CD8-positive, alpha-beta memory T cell (primary cell): ENCODE results near the gene CLDND2. TPM values are rescaled to one million over a fixed set of nuclear protein-coding genes. Genes with fewer than 3 reads are reported as not detected.

Experiments used
- CTCF ChIA-PET: fragments of 350-600 bp; sonication (Branson Sonifier 250); formaldehyde crosslinking; loops from one replicate; lab custom pipeline; 2021; ENCODE audit warnings: antibody characterized with exemption; lab: Charles Lee
- POLR2A ChIA-PET: fragments of 350-600 bp; sonication (Branson Sonifier 250); formaldehyde crosslinking; loops from one replicate; lab custom pipeline; 2021; ENCODE audit warnings: antibody characterized with exemption; lab: Charles Lee
- DNase-seq, 5 donors: peaks; one replicate each; pipeline versions ENCODE4 v3.0.0 to v3.0.0-alpha.2; 2020 to 2022; ENCODE audit warnings: mixed read lengths in 1 of 5
- H3K27ac ChIP-seq: one replicate; pipeline ENCODE4 v1.7.0; 2013; ENCODE audit warnings: low read depth, mild to moderate bottlenecking, low read length, moderate library complexity
- H3K27me3 ChIP-seq: 2 replicates; pipeline ENCODE4 v1.7.0; 2013; ENCODE audit warnings: low read length, mild to moderate bottlenecking; ENCODE audit not compliant: insufficient read depth, poor library complexity, severe bottlenecking
- H3K36me3 ChIP-seq: 2 replicates; pipeline ENCODE4 v1.7.0; 2013; ENCODE audit warnings: mild to moderate bottlenecking, low read length, moderate library complexity; ENCODE audit not compliant: insufficient read depth
- H3K4me1 ChIP-seq: 2 replicates; pipeline ENCODE4 v1.7.0; 2013; ENCODE audit warnings: mild to moderate bottlenecking, low read length, moderate library complexity; ENCODE audit not compliant: insufficient read depth
- H3K4me3 ChIP-seq: 2 replicates; pipeline ENCODE4 v1.7.0; 2013; ENCODE audit warnings: mild to moderate bottlenecking, low read length
- H3K9me3 ChIP-seq: 2 replicates; pipeline ENCODE4 v1.7.0; 2013; ENCODE audit warnings: mild to moderate bottlenecking, low read length
- H3K27ac Mint-ChIP-seq, 8 donors: one replicate each; pipeline ENCODE4 v1.8.0; 2020 to 2021; ENCODE audit warnings: mixed read lengths in 8 of 8, mild to moderate bottlenecking in 6 of 8, inconsistent platforms in 3 of 8, moderate library complexity in 3 of 8
- H3K27me3 Mint-ChIP-seq, 2 donors: one replicate each; pipeline ENCODE4 v1.8.0; 2020 to 2021; ENCODE audit warnings: mixed read lengths in 2 of 2, mild to moderate bottlenecking in 1 of 2, moderate library complexity in 1 of 2
- H3K36me3 Mint-ChIP-seq, 3 donors: one replicate each; pipeline ENCODE4 v1.8.0; 2020 to 2021; ENCODE audit warnings: mixed read lengths in 3 of 3, inconsistent platforms in 1 of 3, mild to moderate bottlenecking in 1 of 3
- H3K4me1 Mint-ChIP-seq, 3 donors: one replicate each; pipeline ENCODE4 v1.8.0; 2020 to 2021; ENCODE audit warnings: mixed read lengths in 3 of 3, inconsistent platforms in 1 of 3, mild to moderate bottlenecking in 1 of 3
- H3K4me3 Mint-ChIP-seq, 7 donors: one replicate each; pipeline ENCODE4 v1.8.0; 2020 to 2021; ENCODE audit warnings: mixed read lengths in 7 of 7, mild to moderate bottlenecking in 6 of 7, moderate library complexity in 4 of 7, inconsistent platforms in 2 of 7
- H3K9me3 Mint-ChIP-seq, 5 donors: one replicate each; pipeline ENCODE4 v1.8.0; 2020 to 2022; ENCODE audit warnings: mixed read lengths in 5 of 5, mild to moderate bottlenecking in 3 of 5, moderate library complexity in 2 of 5, inconsistent platforms in 1 of 5
- polyA plus RNA-seq: library from polyadenylated mRNA; unstranded; fragments of 300-500 nt; fragmentation: Illumina TruSeq; gene quantifications from one replicate; pipeline ENCODE4 v1.2.3, GENCODE V29; 2021
- total RNA-seq, 2 experiments: library from RNA; stranded (reverse); gene quantifications; one replicate each; pipeline ENCODE4 v1.2.3, GENCODE V29; 2021

CLDND2 gene
- total and polyA plus RNA-seq, 3 experiments from 2014 or later = 1.5 to 25.0 (median 24.9) TPM

DNA sequence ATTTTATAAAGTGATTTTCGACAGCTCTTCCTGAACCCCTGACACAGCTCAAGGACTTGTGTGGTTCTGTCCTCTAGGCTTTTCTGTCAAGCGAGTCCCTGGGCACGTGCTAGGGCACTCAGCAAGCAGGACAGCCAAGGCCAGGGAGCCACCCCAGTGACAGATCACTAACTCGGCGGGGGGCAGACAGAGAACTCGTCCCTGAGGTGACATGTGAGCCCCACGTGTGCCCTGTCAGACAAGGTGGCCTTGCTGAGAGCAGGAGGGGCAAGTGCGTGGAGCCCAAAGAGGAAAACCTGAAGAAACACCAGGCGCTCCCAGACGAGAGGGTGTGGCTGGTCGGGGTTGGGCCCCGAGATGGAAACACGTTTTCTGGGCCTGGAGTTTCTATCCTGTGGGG is 7.6 kb downstream of the CLDND2 start:
- H3K4me1 ChIP-seq = peaks cover 23% of the 10 kb centered on the region
- peak overlapping the region in 2 of 7 donors; percentile 26 to 36 for H3K4me3 Mint-ChIP-seq
- H3K27ac ChIP-seq = no peak overlapping the region
- H3K27ac Mint-ChIP-seq = no peak overlapping the region
- peaks cover 0 to 9% (median 0%) of the 10 kb centered on the region in 3 donors for H3K36me3 Mint-ChIP-seq
- H3K4me1 Mint-ChIP-seq = peaks cover 29 to 56% (median 45%) of the 10 kb centered on the region in 3 donors
- DNase-seq = peak in 1 of 5 donors; percentile 39
- no peak overlapping the region for H3K4me3 ChIP-seq
- ChIA-PET POLR2A (no interaction called here), CTCF (interaction anchor here (0.7 kb wide), 1 partner anchor 1225 kb away, joined by 3 read pairs; no protein-coding TSS in a partner anchor)
- H3K27me3 Mint-ChIP-seq = peaks cover 0 to 5% of the 10 kb centered on the region in 2 donors
- H3K9me3 ChIP-seq = no peaks in the 10 kb centered on the region
- no peaks in the 10 kb centered on the region for H3K27me3 ChIP-seq
- no peaks in the 10 kb centered on the region for H3K9me3 Mint-ChIP-seq
- no peaks in the 10 kb centered on the region for H3K36me3 ChIP-seq

DNA sequence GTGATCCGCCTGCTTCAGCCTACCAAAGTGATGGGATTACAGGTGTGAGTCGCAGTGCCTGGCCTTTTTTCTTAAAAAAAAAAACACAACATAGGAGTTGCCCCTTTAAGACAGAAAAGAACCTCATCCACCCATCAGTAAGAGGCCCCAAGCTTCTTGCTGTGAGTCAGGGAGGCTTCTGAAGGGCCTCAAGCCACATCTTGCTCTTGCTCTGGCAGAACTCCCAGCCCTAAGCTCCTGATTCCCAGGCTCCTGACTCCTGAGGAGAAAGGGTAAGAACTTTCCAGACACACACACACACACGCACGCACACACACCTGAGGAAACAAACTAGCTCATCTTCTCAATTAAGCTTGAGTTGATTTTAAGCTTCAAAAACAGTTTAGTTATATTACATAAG is 9.5 kb downstream of the CLDND2 start:
- Histone ChIP-seq H3K4me3 (no peak overlapping the region), H3K27me3 (no peaks in the 10 kb centered on the region), H3K4me1 (peaks cover 19% of the 10 kb centered on the region), H3K36me3 (no peaks in the 10 kb centered on the region), H3K9me3 (no peaks in the 10 kb centered on the region), H3K27ac (no peak overlapping the region)
- H3K27me3 Mint-ChIP-seq = peaks cover 0 to 4% of the 10 kb centered on the region in 2 donors
- POLR2A ChIA-PET = no interaction called here
- peaks cover 0 to 9% (median 0%) of the 10 kb centered on the region in 3 donors for H3K36me3 Mint-ChIP-seq
- no peaks in the 10 kb centered on the region for H3K9me3 Mint-ChIP-seq
- H3K27ac Mint-ChIP-seq = peak overlapping the region in 1 of 8 donors; percentile 61
- CTCF ChIA-PET = interaction anchor here (1.1 to 1.3 kb wide), 4 partner anchors 8 to 58 kb away, joined by 3 to 5 read pairs (median 4); partner anchors contain the start of gene SIGLEC10
- H3K4me3 Mint-ChIP-seq = no peak overlapping the region
- DNase-seq = no peak
- peaks cover 25 to 54% (median 45%) of the 10 kb centered on the region in 3 donors for H3K4me1 Mint-ChIP-seq

DNA sequence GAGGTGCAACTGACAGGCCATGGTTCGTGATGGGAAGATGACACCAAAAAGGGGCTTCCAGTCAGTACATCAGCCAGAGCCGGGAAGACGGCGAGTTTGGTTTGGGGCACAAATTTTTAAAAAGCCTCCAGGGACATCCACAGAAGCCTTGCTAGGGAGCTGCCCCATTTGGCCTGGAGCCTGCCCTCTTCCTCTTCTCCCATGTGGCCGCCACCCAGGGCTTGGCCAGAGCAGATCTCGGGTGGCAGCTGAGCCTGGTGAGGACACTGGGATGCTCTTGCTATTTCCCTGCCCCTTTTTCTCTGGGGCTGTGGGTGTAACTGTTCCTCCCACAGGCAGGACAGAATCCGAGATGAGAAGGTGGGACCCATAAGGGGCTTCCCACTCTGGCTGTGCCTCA is 10.9 kb downstream of the CLDND2 start:
- CTCF ChIA-PET = no interaction called here
- H3K27me3 ChIP-seq = no peaks in the 10 kb centered on the region
- H3K9me3 ChIP-seq = no peaks in the 10 kb centered on the region
- no peak overlapping the region for H3K27ac ChIP-seq
- Mint-ChIP-seq H3K27me3 (peaks cover 0 to 1% of the 10 kb centered on the region in 2 donors), H3K9me3 (no peaks in the 10 kb centered on the region), H3K27ac (peak overlapping the region in 2 of 8 donors; percentile 48 to 56), H3K4me1 (peaks cover 14 to 43% (median 33%) of the 10 kb centered on the region in 3 donors), H3K4me3 (no peak overlapping the region), H3K36me3 (peaks cover 0 to 11% (median 0%) of the 10 kb centered on the region in 3 donors)
- H3K4me1 ChIP-seq = peaks cover 17% of the 10 kb centered on the region
- no peak overlapping the region for H3K4me3 ChIP-seq
- DNase-seq = no peak
- POLR2A ChIA-PET = interaction anchor here (0.6 to 0.7 kb wide), 2 partner anchors 10 to 25 kb away, joined by 4 to 5 read pairs; no protein-coding TSS in a partner anchor
- H3K36me3 ChIP-seq = no peaks in the 10 kb centered on the region

DNA sequence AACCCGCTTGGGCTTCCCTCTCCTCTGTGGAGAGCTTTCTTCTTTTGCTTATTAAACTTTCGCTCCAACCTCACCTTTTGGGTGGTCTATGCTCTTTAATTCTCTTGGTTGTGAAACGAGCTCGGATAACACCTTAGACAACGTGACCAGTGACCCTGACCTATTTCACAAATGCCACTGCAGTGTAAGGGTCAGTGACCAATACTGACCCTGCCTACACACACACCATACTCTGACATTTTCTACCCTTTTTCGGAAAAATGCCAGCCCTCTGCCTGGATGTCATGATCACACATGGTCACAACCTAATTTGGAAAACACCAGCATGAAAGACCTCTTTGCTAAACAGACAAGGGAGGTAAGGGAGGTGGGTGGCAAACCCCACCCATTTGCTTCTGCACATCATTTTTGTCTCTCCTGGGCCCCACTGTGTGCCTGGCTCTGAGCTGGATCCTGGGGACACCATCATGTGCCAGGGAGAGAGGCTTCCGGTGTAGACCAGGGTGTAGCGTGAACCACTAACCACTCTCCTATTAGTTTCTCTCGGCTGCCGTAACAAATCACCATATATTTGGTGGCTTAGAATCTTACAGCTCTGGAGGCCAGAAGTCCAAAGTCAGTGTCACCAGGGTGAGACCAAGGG is 12.5 kb downstream of the CLDND2 start:
- CTCF ChIA-PET = no interaction called here
- no peak for DNase-seq
- POLR2A ChIA-PET = no interaction called here
- H3K4me3 Mint-ChIP-seq = no peak overlapping the region
- peak overlapping the region in 1 of 8 donors; percentile 35 for H3K27ac Mint-ChIP-seq
- H3K4me1 ChIP-seq = peaks cover 13% of the 10 kb centered on the region
- peaks cover 0 to 1% of the 10 kb centered on the region in 2 donors for H3K27me3 Mint-ChIP-seq
- peaks cover 8 to 31% (median 21%) of the 10 kb centered on the region in 3 donors for H3K4me1 Mint-ChIP-seq
- peaks cover 3% of the 10 kb centered on the region for H3K36me3 ChIP-seq
- no peaks in the 10 kb centered on the region for H3K9me3 Mint-ChIP-seq
- H3K36me3 Mint-ChIP-seq = peaks cover 3 to 23% (median 8%) of the 10 kb centered on the region in 3 donors
- no peak overlapping the region for H3K4me3 ChIP-seq
- H3K27me3 ChIP-seq = no peaks in the 10 kb centered on the region
- H3K9me3 ChIP-seq = no peaks in the 10 kb centered on the region
- no peak overlapping the region for H3K27ac ChIP-seq

DNA sequence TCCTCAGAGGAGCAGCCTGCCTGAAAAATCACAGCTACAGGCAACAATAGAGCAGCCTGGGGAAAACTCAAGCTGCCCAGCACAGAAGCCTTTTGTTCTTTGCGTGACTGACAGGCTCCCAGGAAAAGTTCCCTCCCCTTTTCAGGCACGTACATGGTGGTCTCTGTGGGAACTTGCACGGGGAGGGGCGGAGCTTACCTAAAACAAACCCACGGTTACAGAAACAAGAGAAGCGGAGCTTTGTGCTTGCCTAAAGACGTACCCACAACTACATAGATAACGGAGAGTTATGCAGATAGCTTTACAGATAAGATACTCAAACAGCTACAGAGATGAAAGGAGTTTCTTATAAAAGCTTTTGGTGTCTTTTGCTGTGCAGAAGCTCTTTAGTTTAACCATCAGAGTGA is 14.1 kb downstream of the CLDND2 start:
- Mint-ChIP-seq H3K36me3 (peaks cover 3 to 37% (median 8%) of the 10 kb centered on the region in 3 donors), H3K4me1 (peaks cover 8 to 24% (median 21%) of the 10 kb centered on the region in 3 donors), H3K27me3 (peaks cover 0 to 1% of the 10 kb centered on the region in 2 donors), H3K27ac (peak overlapping the region in 6 of 8 donors; percentile 38 to 90 (median 66)), H3K9me3 (no peaks in the 10 kb centered on the region), H3K4me3 (peak overlapping the region in 3 of 7 donors; percentile 15 to 64 (median 25))
- POLR2A ChIA-PET = no interaction called here
- H3K9me3 ChIP-seq = no peaks in the 10 kb centered on the region
- CTCF ChIA-PET = interaction anchor here (1.1 to 1.5 kb wide), 2 partner anchors 15 to 41 kb away, joined by 3 to 4 read pairs; no protein-coding TSS in a partner anchor
- peak in 3 of 5 donors; percentile 13 to 75 (median 38) for DNase-seq
- no peak overlapping the region for H3K27ac ChIP-seq
- H3K27me3 ChIP-seq = no peaks in the 10 kb centered on the region
- no peak overlapping the region for H3K4me3 ChIP-seq
- H3K4me1 ChIP-seq = peaks cover 13% of the 10 kb centered on the region
- H3K36me3 ChIP-seq = peaks cover 9% of the 10 kb centered on the region

DNA sequence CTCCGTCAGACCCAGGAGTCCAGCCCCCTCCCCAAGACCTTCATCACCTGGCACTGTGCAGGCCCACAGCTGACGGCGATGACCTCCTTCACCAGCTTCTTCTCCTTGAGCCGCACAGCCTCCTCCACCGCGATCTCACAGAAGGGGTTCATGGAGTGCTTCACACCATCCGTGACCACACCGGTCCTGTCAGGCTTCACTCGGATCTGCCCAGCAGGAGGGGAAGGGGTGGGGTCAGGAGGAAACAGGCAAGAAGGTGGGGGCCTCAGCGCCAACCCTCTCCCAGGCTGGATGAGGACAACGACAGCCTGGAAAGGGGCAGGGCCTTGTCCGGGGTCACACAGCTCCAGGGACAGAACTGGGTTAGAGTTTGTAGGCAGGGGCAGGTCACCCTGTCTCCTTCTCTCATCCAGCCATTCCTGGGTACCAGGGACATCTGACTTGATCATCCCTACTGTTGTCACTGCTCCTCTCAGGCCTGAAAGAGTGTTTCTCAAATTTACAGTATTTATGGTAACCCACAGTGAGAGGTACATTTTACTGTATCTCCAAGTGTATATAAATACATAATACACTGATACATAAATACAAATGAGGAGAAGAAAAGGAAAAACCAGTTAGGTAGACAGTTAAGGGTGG is 14.6 kb downstream of the CLDND2 start:
- Mint-ChIP-seq H3K27ac (peak overlapping the region in 4 of 8 donors; percentile 17 to 90 (median 44)), H3K4me3 (no peak overlapping the region), H3K27me3 (peaks cover 0 to 1% of the 10 kb centered on the region in 2 donors), H3K9me3 (no peaks in the 10 kb centered on the region), H3K4me1 (peaks cover 8 to 21% (median 20%) of the 10 kb centered on the region in 3 donors), H3K36me3 (peaks cover 3 to 35% (median 8%) of the 10 kb centered on the region in 3 donors)
- Histone ChIP-seq H3K4me3 (no peak overlapping the region), H3K9me3 (no peaks in the 10 kb centered on the region), H3K4me1 (peaks cover 13% of the 10 kb centered on the region), H3K27me3 (no peaks in the 10 kb centered on the region), H3K36me3 (peaks cover 9% of the 10 kb centered on the region), H3K27ac (no peak overlapping the region)
- CTCF ChIA-PET = interaction anchor here (1.1 to 1.5 kb wide), 2 partner anchors 15 to 42 kb away, joined by 3 to 4 read pairs; no protein-coding TSS in a partner anchor
- DNase-seq = peak in 1 of 5 donors; percentile 30
- POLR2A ChIA-PET = no interaction called here

DNA sequence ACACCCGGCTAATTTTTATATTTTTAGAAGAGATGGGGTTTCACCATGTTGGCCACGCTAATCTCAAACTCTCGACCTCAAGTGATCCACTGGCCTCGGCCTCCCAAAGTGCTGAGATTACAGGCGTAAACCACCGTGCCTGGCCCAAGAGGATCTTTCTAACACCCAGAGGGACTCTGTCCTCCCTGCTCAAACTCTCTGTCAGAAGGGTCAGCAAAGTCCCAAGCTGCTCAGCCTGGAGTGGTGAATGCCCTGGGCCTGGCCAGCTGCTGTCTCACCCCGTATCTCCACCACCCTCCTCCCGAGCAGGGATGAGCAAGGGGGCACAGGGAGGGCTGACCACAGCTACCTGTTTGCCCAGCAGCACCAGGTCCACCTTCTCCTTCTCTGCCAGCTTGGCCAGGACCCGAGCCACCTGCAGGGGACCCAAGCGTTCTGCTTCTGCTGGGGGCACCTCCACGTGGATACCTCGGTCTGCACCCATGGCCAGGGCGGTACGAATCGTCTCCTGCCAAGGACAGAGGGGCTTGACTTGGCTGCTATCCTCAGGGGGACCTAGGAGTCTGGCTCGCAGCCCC is 15.9 kb downstream of the CLDND2 start:
- peaks cover 9% of the 10 kb centered on the region for H3K36me3 ChIP-seq
- Mint-ChIP-seq H3K4me3 (no peak overlapping the region), H3K36me3 (peaks cover 3 to 42% (median 8%) of the 10 kb centered on the region in 3 donors), H3K27ac (peak overlapping the region in 2 of 8 donors; percentile 72 to 93), H3K4me1 (peaks cover 8 to 21% (median 20%) of the 10 kb centered on the region in 3 donors), H3K27me3 (no peaks in the 10 kb centered on the region), H3K9me3 (no peaks in the 10 kb centered on the region)
- DNase-seq = peak in 1 of 5 donors; percentile 44
- H3K4me3 ChIP-seq = no peak overlapping the region
- H3K27me3 ChIP-seq = no peaks in the 10 kb centered on the region
- CTCF ChIA-PET = no interaction called here
- no peaks in the 10 kb centered on the region for H3K9me3 ChIP-seq
- POLR2A ChIA-PET = no interaction called here
- H3K27ac ChIP-seq = no peak overlapping the region
- peaks cover 13% of the 10 kb centered on the region for H3K4me1 ChIP-seq
